ENCODE results near the gene CLEC2L.

Gene CLEC2L

DNA sequence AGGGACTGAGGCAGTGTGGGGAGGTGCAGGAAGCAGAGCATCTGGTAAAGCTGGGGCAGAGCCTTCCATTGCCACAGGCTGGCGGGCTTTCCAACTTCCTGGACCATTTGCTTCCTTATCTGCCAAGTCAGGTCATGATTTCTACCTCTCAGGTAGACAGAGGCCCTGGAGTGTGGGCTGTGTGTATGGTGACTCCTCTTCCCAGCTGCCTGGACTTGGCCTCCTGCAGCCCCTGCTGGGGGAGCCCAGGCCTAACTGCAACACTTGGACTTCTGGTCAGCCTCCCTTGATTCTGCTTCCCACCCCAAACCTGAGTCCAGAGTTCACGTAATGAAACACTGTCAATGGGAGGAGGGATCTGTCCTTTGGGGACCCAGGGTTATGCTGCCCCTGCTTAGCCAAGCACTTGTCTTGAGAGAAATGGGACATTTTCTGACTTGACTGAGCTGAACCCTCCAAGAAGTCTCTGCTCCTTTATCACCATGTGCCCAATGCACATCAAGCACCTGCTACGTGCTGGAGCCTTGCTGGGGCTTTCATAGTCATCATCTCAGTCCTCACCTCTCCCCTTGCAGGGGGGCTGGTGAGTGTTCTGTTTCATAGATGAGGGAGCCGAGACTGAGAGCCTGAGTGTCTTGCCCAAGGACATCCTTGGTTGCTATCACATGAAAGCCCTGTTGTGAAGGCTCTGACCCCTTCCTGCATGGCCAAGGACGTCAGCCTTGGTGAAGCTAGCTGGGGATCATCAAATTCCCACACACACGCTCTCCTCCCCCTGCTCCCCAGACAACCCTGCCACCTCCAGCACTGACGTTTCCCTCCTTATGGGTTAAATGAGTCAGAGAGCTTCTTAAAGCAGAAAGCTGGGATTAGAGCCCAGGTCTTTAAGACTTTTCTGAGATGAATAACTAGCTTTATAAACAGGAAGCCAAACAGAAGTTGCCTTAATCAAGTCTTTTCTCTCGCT is 3.4 kb downstream of the CLEC2L start:
- H3K4me3 ChIP-seq (ENCODE audit: low read depth, low read length), result no peak overlapping the region
- TF ChIP-seq, protein P1, sequence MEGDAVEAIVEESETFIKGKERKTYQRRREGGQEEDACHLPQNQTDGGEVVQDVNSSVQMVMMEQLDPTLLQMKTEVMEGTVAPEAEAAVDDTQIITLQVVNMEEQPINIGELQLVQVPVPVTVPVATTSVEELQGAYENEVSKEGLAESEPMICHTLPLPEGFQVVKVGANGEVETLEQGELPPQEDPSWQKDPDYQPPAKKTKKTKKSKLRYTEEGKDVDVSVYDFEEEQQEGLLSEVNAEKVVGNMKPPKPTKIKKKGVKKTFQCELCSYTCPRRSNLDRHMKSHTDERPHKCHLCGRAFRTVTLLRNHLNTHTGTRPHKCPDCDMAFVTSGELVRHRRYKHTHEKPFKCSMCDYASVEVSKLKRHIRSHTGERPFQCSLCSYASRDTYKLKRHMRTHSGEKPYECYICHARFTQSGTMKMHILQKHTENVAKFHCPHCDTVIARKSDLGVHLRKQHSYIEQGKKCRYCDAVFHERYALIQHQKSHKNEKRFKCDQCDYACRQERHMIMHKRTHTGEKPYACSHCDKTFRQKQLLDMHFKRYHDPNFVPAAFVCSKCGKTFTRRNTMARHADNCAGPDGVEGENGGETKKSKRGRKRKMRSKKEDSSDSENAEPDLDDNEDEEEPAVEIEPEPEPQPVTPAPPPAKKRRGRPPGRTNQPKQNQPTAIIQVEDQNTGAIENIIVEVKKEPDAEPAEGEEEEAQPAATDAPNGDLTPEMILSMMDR (IDR thresholded peaks at IDR 0.05; ENCODE audit: borderline replicate concordance, insufficient read depth, low read depth, low read length), result no peak

DNA sequence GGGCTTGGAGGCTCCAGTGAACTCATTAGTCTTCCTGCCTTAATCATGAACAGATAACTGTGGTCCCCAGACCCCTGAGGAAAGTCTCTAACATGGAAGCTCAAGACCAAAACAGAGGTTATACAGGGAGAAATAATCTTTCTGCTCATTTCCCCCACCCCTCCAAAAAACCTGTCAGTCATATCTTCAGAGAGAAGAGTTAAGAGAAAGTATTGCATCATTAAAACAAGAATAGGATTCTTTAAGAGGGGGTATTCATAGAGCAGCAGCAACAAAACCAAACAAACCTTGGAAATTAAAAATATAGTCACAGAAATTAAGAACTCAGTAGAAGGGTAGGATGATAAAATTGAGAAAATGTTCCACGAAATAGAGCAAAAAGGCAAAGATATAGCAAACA is 7.6 kb downstream of the CLEC2L start:
- H3K4me3 ChIP-seq (ENCODE audit: low read depth, low read length), result no peak overlapping the region
- TF ChIP-seq, protein P1 (IDR thresholded peaks at IDR 0.05; ENCODE audit: borderline replicate concordance, insufficient read depth, low read depth, low read length), result no peak

DNA sequence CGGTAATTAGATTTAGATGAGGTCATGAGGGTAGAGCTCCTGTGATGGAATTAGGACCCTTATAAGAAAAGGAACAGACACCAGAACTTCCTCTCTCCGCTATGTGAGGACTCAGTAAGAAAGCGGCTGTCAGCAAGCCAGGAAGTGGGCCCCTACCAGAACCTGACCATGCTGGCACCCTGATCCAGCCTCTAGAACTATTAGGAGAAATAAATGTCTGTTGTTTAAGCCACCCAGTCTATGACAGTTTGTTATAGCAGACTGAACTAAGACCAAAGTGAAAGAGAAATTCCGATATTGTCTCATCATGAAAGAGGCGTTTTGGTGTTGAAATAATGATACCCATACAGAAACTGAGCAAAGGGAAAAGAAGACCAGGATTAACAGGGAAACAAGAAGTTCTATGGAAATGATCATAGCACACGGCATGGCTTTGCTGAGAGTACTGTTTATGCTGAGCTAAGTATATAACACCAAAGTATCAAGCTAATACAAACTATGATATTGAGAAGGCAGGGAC is 9.2 kb downstream of the CLEC2L start:
- TF ChIP-seq, protein P1 (IDR thresholded peaks at IDR 0.05; ENCODE audit: borderline replicate concordance, insufficient read depth, low read depth, low read length), result no peak
- no peak overlapping the region for H3K4me3 ChIP-seq (ENCODE audit: low read depth, low read length)

DNA sequence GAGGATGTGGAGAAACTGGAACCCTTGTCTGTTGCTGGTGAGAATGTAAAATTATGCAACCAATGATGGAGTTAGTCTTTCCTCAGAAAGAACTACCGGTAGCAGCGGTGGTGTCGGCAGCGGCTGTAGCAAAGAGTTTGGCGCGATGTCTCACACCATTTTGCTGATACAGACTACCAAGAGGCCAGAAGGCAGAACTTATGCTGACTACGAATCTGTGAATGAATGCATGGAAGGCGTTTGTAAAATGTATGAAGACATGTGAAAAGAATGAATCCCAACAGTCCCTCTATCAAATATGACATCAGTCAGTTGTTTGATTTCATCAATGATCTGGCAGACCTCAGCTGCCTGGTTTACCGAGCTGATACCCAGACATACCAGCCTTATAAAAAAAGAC is 10.6 kb downstream of the CLEC2L start:
- TF ChIP-seq, protein P1 (IDR thresholded peaks at IDR 0.05; ENCODE audit: borderline replicate concordance, insufficient read depth, low read depth, low read length), result no peak
- H3K4me3 ChIP-seq (ENCODE audit: low read depth, low read length), result no peak overlapping the region

DNA sequence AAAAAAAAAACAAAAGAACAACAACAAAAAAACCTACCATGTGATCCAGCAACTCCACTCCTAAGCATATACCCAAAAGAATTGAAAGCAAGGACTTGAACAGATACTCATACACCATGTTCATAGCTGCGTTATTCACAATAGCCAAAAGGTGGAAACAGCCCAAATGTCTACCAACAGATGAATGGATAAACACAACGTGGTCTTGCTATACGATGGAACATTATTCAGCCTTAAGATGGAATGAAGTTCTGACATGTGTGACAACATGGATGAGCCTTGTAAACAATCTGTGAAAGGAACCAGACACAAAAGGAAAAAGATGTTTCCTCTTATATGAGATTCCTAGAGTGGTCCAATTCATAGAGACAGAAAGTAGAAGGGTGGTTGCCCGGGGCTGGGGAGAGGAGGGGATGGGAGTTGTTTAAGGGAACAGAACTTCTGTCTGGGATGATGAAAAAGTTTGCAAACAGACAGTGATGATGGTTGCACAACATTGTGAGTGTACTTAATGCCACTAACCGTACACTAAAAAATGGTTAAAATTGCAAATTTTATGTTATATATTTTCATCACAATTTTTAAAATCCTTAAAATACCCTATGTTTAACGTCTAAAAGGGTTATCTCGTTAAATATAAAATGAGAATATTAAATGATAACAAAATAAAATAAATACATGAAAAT is 11.6 kb downstream of the CLEC2L start:
- TF ChIP-seq, protein P1 (IDR thresholded peaks at IDR 0.05; ENCODE audit: borderline replicate concordance, insufficient read depth, low read depth, low read length), result no peak
- H3K4me3 ChIP-seq (ENCODE audit: low read depth, low read length), result no peak overlapping the region

DNA sequence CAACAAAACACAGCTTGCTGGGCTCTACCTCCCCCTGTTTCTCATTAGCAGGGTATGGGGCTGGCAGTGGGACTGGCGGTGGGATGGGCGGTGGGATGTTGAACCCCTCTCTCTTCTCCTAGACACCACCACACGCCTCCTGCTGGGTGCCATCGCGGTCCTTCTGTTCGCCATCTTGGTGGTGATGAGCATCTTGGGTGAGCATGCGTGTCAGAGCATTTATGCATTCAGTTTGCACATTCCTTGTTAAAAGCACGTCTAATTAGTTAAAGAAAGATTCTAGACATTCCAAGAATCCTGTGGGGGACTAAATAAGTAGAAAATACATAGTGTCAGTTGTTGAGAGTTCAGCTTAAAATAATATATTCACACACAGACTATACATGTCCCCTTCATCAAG is 12.7 kb downstream of the CLEC2L start:
- TF ChIP-seq, protein P1 (IDR thresholded peaks at IDR 0.05; ENCODE audit: borderline replicate concordance, insufficient read depth, low read depth, low read length), result no peak

More for the DNA sequence above, 12.7 kb downstream of the CLEC2L start:
- H3K4me3 ChIP-seq (ENCODE audit: low read depth, low read length), result no peak overlapping the region
